HEK293 (cell line): Measurements from ENCODE around the gene TCF7L2.
A peak's percentile ranks its signal among the peaks of the same experiment; 100 is the strongest.

Source experiments
- CTCF ChIA-PET: fragments of 350-600 bp; formaldehyde crosslinking; extraction: SDS; loops from one replicate; lab custom pipeline; 2021; ENCODE audit warnings: antibody characterized with exemption; lab: Yijun Ruan, JAX
- POLR2A ChIA-PET: fragments of 300-600 bp; formaldehyde crosslinking; extraction: SDS; loops from one replicate; lab custom pipeline; 2020; ENCODE audit warnings: antibody characterized with exemption, inconsistent platforms; lab: Yijun Ruan, JAX
- H3K27ac ChIP-seq: fragments of 200-500 bp; sonication (Bioruptor generic); 2 replicates; pipeline ENCODE4 v1.5.1; 2014; ENCODE audit warnings: low read depth, low read length, control low read depth, inconsistent platforms; ENCODE audit errors: extremely low read depth
- H3K36me3 ChIP-seq, 2 experiments: fragments of 200-500 bp in 1 of 2; sonication (Bioruptor generic) in 1 of 2; 1 replicate in 1 of 2; 2 replicates in 1 of 2; pipeline ENCODE4 v1.5.1; 2014 to 2017; ENCODE audit warnings: inconsistent platforms in 2 of 2, low read length in 2 of 2; ENCODE audit not compliant: control insufficient read depth in 2 of 2, insufficient read depth in 1 of 2
- H3K4me1 ChIP-seq: fragments of 200-500 bp; sonication (Bioruptor generic); 2 replicates; pipeline ENCODE4 v1.5.1; 2014; ENCODE audit warnings: mild to moderate bottlenecking, low read length, inconsistent platforms; ENCODE audit not compliant: control insufficient read depth, insufficient read depth
- H3K4me3 ChIP-seq: 2 replicates; pipeline ENCODE4 v1.5.1; 2011; ENCODE audit warnings: low read depth, mild to moderate bottlenecking, control low read depth, low read length, moderate library complexity
- H3K9me3 ChIP-seq: fragments of 200-500 bp; sonication (Bioruptor generic); 2 replicates; pipeline ENCODE4 v1.5.1; 2014; ENCODE audit warnings: low read depth, low read length, inconsistent platforms; ENCODE audit not compliant: control insufficient read depth, insufficient read depth
- GLI2 ChIP-seq: fragments of 450-650 bp; formaldehyde crosslinking; IDR thresholded peaks from 2 replicates; pipeline ENCODE4; 2017; ENCODE audit warnings: missing biosample characterization, missing genetic modification characterization, low read depth, borderline replicate concordance
- HOXA7 ChIP-seq: sonication (generic); formaldehyde crosslinking; IDR thresholded peaks from 2 replicates; pipeline ENCODE4 v1.8.1; 2022; ENCODE audit warnings: missing genetic modification reagents, borderline replicate concordance
- HOXD13 ChIP-seq: sonication (generic); formaldehyde crosslinking; IDR thresholded peaks from 2 replicates; pipeline ENCODE4 v1.8.0; 2022; ENCODE audit warnings: missing genetic modification reagents, borderline replicate concordance
- KLF1 ChIP-seq: fragments of 450-650 bp; formaldehyde crosslinking; IDR thresholded peaks from 2 replicates; pipeline ENCODE4 v1.5.1; 2016; ENCODE audit warnings: missing biosample characterization, missing genetic modification characterization
- KLF10 ChIP-seq: fragments of 450-650 bp; IDR thresholded peaks from 2 replicates; pipeline ENCODE4 v1.5.1; 2018; ENCODE audit warnings: missing biosample characterization, mild to moderate bottlenecking, missing genetic modification characterization
- KLF7 ChIP-seq: fragments of 450-650 bp; formaldehyde crosslinking; IDR thresholded peaks from 2 replicates; pipeline ENCODE4 v1.5.1; 2016; ENCODE audit warnings: missing biosample characterization, missing genetic modification characterization, borderline replicate concordance
- KLF8 ChIP-seq: fragments of 450-650 bp; formaldehyde crosslinking; IDR thresholded peaks from 2 replicates; pipeline ENCODE4 v1.5.1; 2016; ENCODE audit warnings: missing biosample characterization, missing genetic modification characterization
- RBAK ChIP-seq: fragments of 450-650 bp; formaldehyde crosslinking; IDR thresholded peaks from 2 replicates; pipeline ENCODE4 v1.5.1; 2016; ENCODE audit warnings: missing biosample characterization, missing genetic modification characterization
- SP7 ChIP-seq: fragments of 450-650 bp; formaldehyde crosslinking; IDR thresholded peaks from 2 replicates; pipeline ENCODE4 v1.5.1; 2016; ENCODE audit warnings: missing biosample characterization, missing genetic modification characterization
- TRIM28 ChIP-seq: IDR thresholded peaks from 2 replicates; pipeline ENCODE4 v1.6.1; 2011; ENCODE audit warnings: low read length, control low read depth, borderline replicate concordance
- ZBTB49 ChIP-seq: fragments of 450-650 bp; formaldehyde crosslinking; IDR thresholded peaks from 2 replicates; pipeline ENCODE4 v1.5.1; 2016; ENCODE audit warnings: missing biosample characterization, missing genetic modification characterization, low read depth
- ZBTB8A ChIP-seq: fragments of 450-650 bp; formaldehyde crosslinking; IDR thresholded peaks from 2 replicates; pipeline ENCODE4 v1.5.1; 2016; ENCODE audit warnings: missing biosample characterization, missing genetic modification characterization
- ZNF157 ChIP-seq: fragments of 450-650 bp; formaldehyde crosslinking; IDR thresholded peaks from 2 replicates; pipeline ENCODE4 v1.5.1; 2016; ENCODE audit warnings: missing biosample characterization, missing genetic modification characterization
- ZNF18 ChIP-seq: fragments of 450-650 bp; formaldehyde crosslinking; IDR thresholded peaks from 2 replicates; pipeline ENCODE4 v1.5.1; 2016; ENCODE audit warnings: missing biosample characterization, missing genetic modification characterization
- ZNF23 ChIP-seq: fragments of 450-650 bp; formaldehyde crosslinking; IDR thresholded peaks from 2 replicates; pipeline ENCODE4 v1.5.1; 2016; ENCODE audit warnings: missing biosample characterization, missing genetic modification characterization, borderline replicate concordance
- ZNF488 ChIP-seq: fragments of 450-650 bp; formaldehyde crosslinking; IDR thresholded peaks from 2 replicates; pipeline ENCODE4 v1.5.1; 2016; ENCODE audit warnings: missing biosample characterization, missing genetic modification characterization
- ZNF561 ChIP-seq: fragments of 450-650 bp; IDR thresholded peaks from 2 replicates; pipeline ENCODE4 v1.5.1; 2018; ENCODE audit warnings: missing biosample characterization, missing genetic modification characterization, borderline replicate concordance
- ZNF677 ChIP-seq: fragments of 450-650 bp; IDR thresholded peaks from 2 replicates; pipeline ENCODE4 v1.5.0; 2018; ENCODE audit warnings: missing biosample characterization, mild to moderate bottlenecking, missing genetic modification characterization, moderate library complexity
- ZNF777 ChIP-seq: fragments of 450-650 bp; formaldehyde crosslinking; IDR thresholded peaks from 2 replicates; pipeline ENCODE4 v1.5.1; 2017; ENCODE audit warnings: missing biosample characterization, missing genetic modification characterization, borderline replicate concordance
- TF ChIP-seq, protein P1 (sequence below): fragments of 450-650 bp; formaldehyde crosslinking; IDR thresholded peaks from 2 replicates; pipeline ENCODE4 v1.5.1; 2016; ENCODE audit warnings: missing biosample characterization, missing genetic modification characterization, low read depth
- TF ChIP-seq, protein P2 (sequence below): fragments of 450-650 bp; IDR thresholded peaks from 2 replicates; pipeline ENCODE4 v1.5.1; 2018; ENCODE audit warnings: missing biosample characterization, missing genetic modification characterization

Gene TCF7L2

DNA sequence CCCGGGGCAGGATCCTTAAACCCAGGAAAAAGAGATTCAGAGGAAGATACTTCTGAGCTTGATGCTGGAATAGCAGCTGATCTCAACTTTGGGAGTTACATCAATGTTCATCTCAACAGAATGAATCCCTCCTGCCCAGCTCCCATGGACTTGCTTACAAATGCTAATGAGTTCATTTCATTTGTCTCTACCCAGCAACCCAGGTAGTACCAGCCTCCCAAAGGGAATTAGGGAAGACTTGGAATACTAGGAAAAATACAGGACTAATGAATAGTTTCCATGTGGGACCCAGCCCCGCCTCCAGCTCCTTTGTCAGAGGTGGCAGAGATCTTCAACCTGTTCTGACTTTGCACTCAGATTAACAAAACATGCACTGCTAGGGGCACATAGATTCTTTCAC is 22.1 kb upstream of the TCF7L2 start (continued):
- TF ChIP-seq ZBTB49 (tag by site-specific recombination) (no peak), KLF10 (tag by site-specific recombination) (no peak), ZBTB8A (no peak), KLF1 (tag by site-specific recombination) (no peak)

DNA sequence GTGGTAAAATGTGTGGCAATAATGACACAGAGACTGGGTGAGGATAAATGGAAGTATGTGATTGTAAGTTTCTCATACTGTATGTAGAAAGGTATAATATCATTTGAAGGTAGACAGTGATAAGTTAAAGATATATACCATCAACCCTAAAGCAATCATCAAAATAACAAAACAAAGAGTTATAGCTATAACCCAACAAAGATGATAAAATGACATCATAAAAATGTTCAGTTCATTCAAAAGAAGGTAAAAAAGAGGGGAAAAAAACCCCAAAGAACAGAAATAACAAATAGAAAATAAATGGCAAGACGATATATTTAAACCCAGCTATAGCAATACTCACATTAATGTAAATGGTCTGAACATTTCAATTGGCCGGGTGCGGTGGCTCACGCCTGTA is 17.4 kb upstream of the TCF7L2 start:
- ChIA-PET POLR2A (no interaction called here), CTCF (interaction anchor here (1.0 kb wide), 1 partner anchor 9 kb away, joined by 4 read pairs; no protein-coding TSS in a partner anchor)
- Histone ChIP-seq H3K9me3 (no peaks in the 10 kb centered on the region), H3K36me3 (no peaks in the 10 kb centered on the region), H3K4me1 (no peaks in the 10 kb centered on the region), H3K4me3 (no peak overlapping the region), H3K27ac (no peak overlapping the region)
- TF ChIP-seq KLF8 (tag by site-specific recombination) (no peak), GLI2 (tag by site-specific recombination) (no peak), ZNF18 (tag by site-specific recombination) (no peak)
- TF ChIP-seq, protein P1, sequence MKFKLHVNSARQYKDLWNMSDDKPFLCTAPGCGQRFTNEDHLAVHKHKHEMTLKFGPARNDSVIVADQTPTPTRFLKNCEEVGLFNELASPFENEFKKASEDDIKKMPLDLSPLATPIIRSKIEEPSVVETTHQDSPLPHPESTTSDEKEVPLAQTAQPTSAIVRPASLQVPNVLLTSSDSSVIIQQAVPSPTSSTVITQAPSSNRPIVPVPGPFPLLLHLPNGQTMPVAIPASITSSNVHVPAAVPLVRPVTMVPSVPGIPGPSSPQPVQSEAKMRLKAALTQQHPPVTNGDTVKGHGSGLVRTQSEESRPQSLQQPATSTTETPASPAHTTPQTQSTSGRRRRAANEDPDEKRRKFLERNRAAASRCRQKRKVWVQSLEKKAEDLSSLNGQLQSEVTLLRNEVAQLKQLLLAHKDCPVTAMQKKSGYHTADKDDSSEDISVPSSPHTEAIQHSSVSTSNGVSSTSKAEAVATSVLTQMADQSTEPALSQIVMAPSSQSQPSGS: peak; percentile 68

GRCh38 chr10:112934193-112934592 is 15.9 kb upstream of the TCF7L2 start:
- no peaks in the 10 kb centered on the region for H3K9me3 ChIP-seq
- H3K27ac ChIP-seq: no peak overlapping the region
- H3K4me3 ChIP-seq: no peak overlapping the region
- TF ChIP-seq, protein P2, sequence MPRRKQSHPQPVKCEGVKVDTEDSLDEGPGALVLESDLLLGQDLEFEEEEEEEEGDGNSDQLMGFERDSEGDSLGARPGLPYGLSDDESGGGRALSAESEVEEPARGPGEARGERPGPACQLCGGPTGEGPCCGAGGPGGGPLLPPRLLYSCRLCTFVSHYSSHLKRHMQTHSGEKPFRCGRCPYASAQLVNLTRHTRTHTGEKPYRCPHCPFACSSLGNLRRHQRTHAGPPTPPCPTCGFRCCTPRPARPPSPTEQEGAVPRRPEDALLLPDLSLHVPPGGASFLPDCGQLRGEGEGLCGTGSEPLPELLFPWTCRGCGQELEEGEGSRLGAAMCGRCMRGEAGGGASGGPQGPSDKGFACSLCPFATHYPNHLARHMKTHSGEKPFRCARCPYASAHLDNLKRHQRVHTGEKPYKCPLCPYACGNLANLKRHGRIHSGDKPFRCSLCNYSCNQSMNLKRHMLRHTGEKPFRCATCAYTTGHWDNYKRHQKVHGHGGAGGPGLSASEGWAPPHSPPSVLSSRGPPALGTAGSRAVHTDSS (tag by site-specific recombination): no peak
- no peak for TF ChIP-seq SP7
- no peak for TF ChIP-seq ZNF157 (tag by site-specific recombination)
- TF ChIP-seq ZNF488 (tag by site-specific recombination): no peak
- no peak for TF ChIP-seq HOXA7 (CRISPR knock-in tag)
- TF ChIP-seq ZBTB8A: no peak
- no peak for TF ChIP-seq ZNF677
- TF ChIP-seq KLF7: no peak
- no peak for TF ChIP-seq ZBTB49 (tag by site-specific recombination)
- no peak for TF ChIP-seq RBAK
- TF ChIP-seq HOXD13: no peak
- TF ChIP-seq ZNF777 (tag by site-specific recombination): no peak
- TF ChIP-seq ZNF561: no peak
- no peak for TF ChIP-seq TRIM28
- TF ChIP-seq ZNF23 (tag by site-specific recombination): no peak

More at GRCh38 chr10:112934193-112934592, 15.9 kb upstream of the TCF7L2 start:
- H3K36me3 ChIP-seq: no peaks in the 10 kb centered on the region
- CTCF ChIA-PET: no interaction called here
- POLR2A ChIA-PET: no interaction called here
- H3K4me1 ChIP-seq: peaks cover 6% of the 10 kb centered on the region
